Measurements from ENCODE around the gene CIAPIN1.
"Not testable (repeated sequence)": the region's sequence is repeated elsewhere in the genome, so short reads cannot be mapped to it uniquely, and the experiment has no call there.

The CIAPIN1 gene

GRCh38 chr16:57406881-57407280 is 40.3 kb downstream of the CIAPIN1 start:
- no peak for DNase-seq (ENCODE audit: low read depth)

GRCh38 chr16:57405097-57405496 is 42.1 kb downstream of the CIAPIN1 start:
- TF ChIP-seq CTCF (IDR thresholded peaks at IDR 0.05; ENCODE audit: low read length, missing control alignments) = no peak
- no peak overlapping the region for H3K4me3 ChIP-seq (replicated peaks; ENCODE audit: low read depth, low read length)
- no peak for DNase-seq (ENCODE audit: low read depth)

More at GRCh38 chr16:57406881-57407280, 40.3 kb downstream of the CIAPIN1 start:
- TF ChIP-seq CTCF (IDR thresholded peaks at IDR 0.05; ENCODE audit: low read length, missing control alignments) = no peak
- no peak overlapping the region for H3K4me3 ChIP-seq (replicated peaks; ENCODE audit: low read depth, low read length)

DNA sequence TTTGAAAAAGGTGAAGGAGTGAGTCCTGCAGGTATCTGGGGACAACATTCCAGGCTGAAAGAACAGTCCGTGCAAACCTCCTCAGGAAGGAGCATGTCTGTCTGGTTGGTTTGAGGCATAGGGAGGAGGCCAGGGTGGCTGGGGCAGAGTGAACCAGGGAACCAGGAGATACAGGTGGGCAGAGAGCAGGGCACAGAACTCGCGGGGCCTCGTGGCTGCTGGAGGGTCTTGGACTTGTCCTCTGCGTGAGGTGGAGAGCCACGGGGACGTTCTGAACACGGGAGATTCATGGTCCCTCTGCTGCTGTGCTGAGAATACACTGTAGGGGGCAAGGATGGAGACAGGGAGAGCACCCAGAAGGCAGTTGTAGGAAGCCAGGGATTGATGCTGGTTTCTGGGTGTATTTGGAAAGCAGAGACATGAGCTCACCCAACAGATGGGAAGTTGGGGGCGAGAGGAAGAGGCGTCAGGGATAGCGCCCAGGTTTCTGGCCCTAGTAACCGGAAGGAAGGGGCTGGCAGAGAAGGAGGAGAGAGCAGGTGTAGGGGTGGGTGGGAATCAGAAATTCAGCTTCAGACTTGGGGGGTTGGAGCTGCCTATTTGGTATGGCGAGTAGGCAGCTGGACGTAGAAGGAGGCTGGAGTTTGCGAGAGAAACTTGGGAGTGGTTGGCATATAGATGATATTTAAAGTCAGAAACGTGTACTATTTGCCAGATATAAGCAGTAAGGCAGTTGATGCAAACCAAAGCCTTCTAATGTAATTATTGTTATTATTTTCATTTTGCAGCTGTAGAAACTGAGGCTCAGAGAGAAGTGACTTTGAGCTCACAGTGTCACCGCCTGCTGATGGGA is 43.0 kb downstream of the CIAPIN1 start, which contains the start of gene CCL17:
Gene CCL17 (plus strand): TSS at position 803 of the 853 bp plus-strand sequence. CDS start 9,166 bp downstream, outside the sequence.
- no peak for DNase-seq (ENCODE audit: low read depth)
- TF ChIP-seq CTCF (IDR thresholded peaks at IDR 0.05; ENCODE audit: low read length, missing control alignments) = no peak

GRCh38 chr16:57401943-57402640 is 45.1 kb downstream of the CIAPIN1 start:
- DNase-seq (ENCODE audit: low read depth) = no peak
- H3K4me3 ChIP-seq (replicated peaks; ENCODE audit: low read depth, low read length) = no peak overlapping the region
- TF ChIP-seq CTCF (IDR thresholded peaks at IDR 0.05; ENCODE audit: low read length, missing control alignments) = no peak

More for the DNA sequence above, 43.0 kb downstream of the CIAPIN1 start, which contains the start of gene CCL17:
- H3K4me3 ChIP-seq (replicated peaks; ENCODE audit: low read depth, low read length) = no peak within 1 kb of the TSS

DNA sequence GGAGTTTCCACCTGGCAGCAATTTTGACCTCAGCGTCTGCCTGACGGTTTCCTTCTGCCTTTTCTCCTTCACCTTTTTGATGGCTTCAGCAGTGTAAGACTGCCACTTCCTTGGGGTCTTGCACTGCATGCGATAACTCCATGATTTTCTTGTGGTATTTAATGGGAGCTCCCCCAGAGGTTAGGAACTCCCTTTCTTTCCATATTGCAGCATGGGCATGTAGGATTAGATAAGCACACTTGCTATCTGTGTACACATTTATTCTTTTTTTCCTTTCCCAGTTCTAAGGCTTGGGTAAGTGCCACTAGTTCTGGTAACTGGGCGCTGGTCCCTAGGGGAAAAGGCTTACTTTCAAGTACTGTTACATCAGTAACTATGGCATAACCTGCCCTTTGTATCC is 49.7 kb downstream of the CIAPIN1 start:
- not testable (repeated sequence) for DNase-seq (ENCODE audit: low read depth); H3K4me3 ChIP-seq (replicated peaks; ENCODE audit: low read depth, low read length)

DNA sequence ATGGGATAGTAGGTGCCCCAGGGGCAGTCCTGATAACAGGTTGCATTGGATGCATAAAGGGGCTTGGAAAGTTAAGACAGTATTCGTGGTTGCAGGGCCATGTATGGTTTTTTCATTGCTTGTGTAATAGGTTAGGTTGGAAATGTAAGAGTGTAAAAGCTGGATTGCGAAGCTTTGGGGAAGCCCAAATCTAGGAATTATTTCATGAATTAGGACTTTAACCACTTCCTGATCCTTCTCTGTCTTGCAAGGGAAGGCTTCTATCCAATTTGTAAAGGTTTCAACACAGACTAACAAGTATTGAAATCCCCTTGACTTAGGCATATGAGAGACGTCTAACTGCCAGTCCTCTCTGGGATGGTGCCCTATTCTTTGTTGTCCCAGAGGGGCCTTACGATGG is 50.4 kb downstream of the CIAPIN1 start:
- DNase-seq (ENCODE audit: low read depth) = no peak
- TF ChIP-seq CTCF (IDR thresholded peaks at IDR 0.05; ENCODE audit: low read length, missing control alignments) = no peak
- no peak overlapping the region for H3K4me3 ChIP-seq (replicated peaks; ENCODE audit: low read depth, low read length)

DNA sequence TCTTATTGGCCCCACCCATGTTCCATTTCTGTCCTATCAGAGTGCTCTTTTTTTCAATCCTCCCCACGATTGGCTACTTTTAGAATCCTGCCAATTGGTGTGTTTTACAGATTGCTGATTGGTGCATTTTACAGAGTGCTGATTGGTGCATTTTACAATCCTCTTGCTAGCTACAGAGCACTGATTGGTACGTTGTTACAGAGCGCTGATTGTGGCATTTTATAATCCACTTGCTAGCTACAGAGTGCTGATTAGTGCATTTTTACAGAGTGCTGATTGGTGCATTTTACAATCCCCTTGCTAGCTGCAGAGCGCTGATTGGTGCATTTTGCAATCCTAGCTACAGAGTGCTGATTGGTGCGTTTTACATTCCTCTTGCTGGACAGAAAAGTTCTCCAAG is 52.2 kb downstream of the CIAPIN1 start:
- no peak for TF ChIP-seq CTCF (IDR thresholded peaks at IDR 0.05; ENCODE audit: low read length, missing control alignments)
- no peak overlapping the region for H3K4me3 ChIP-seq (replicated peaks; ENCODE audit: low read depth, low read length)
- DNase-seq (ENCODE audit: low read depth) = no peak

Measured in fibroblast of pulmonary artery (primary cell).